Loucy (cell line): ENCODE results near the gene TMEM256.

Experiments used
- EZH2phosphoT487 ChIP-seq: fragments of 200-600 bp; IDR thresholded peaks from 2 replicates; pipeline ENCODE4 v1.6.1; 2018; ENCODE audit warnings: antibody characterized with exemption, mild to moderate bottlenecking, moderate library complexity, borderline replicate concordance
- TF ChIP-seq, protein P1 (sequence below): fragments of 200-600 bp; sonication (generic); conservative IDR thresholded peaks from 2 replicates; pipeline ENCODE4 v1.5.1; 2014; ENCODE audit warnings: mild to moderate bottlenecking, antibody characterized with exemption, low read length

DNA sequence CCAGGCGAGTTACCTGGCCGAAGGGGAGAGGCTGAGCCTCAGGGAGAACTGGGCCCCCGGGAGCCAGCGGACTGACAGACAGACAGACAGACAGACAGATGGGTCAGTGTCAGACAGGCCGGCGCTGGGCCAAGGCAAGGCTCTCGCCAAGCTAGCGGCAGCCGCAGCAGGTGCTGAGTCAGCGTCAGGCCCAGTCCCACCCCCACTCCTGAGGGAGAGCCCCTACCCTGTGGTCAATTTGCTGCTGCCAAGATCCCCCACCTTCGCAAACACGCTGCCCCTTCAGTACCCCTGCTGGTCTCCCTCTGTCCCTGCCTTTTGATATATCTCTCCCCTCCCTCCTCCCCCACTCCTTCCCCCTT lies 36.9 kb upstream of the TMEM256 start:
- TF ChIP-seq, protein P1, sequence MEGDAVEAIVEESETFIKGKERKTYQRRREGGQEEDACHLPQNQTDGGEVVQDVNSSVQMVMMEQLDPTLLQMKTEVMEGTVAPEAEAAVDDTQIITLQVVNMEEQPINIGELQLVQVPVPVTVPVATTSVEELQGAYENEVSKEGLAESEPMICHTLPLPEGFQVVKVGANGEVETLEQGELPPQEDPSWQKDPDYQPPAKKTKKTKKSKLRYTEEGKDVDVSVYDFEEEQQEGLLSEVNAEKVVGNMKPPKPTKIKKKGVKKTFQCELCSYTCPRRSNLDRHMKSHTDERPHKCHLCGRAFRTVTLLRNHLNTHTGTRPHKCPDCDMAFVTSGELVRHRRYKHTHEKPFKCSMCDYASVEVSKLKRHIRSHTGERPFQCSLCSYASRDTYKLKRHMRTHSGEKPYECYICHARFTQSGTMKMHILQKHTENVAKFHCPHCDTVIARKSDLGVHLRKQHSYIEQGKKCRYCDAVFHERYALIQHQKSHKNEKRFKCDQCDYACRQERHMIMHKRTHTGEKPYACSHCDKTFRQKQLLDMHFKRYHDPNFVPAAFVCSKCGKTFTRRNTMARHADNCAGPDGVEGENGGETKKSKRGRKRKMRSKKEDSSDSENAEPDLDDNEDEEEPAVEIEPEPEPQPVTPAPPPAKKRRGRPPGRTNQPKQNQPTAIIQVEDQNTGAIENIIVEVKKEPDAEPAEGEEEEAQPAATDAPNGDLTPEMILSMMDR, result no peak
- no peak for TF ChIP-seq EZH2phosphoT487
